Subcutaneous abdominal adipose tissue (tissue), 5 donors: ENCODE results near the gene PDE4D.

Experiments
- H3K27ac ChIP-seq: one replicate; pipeline ENCODE4 v1.7.0; 2013; ENCODE audit warnings: low read depth, mild to moderate bottlenecking, inconsistent platforms, low read length, moderate library complexity
- H3K27me3 ChIP-seq, 5 donors: one replicate each; pipeline ENCODE4 v1.7.0; 2013; ENCODE audit warnings: low read length in 5 of 5, inconsistent platforms in 1 of 5; ENCODE audit not compliant: control insufficient read depth in 5 of 5, insufficient read depth in 4 of 5
- H3K36me3 ChIP-seq, 5 donors: one replicate each; pipeline ENCODE4 v1.7.0; 2013; ENCODE audit warnings: low read length in 5 of 5; ENCODE audit not compliant: control insufficient read depth in 5 of 5, insufficient read depth in 5 of 5
- H3K4me1 ChIP-seq, 5 donors: one replicate each; pipeline ENCODE4 v1.7.0; 2013; ENCODE audit warnings: low read length in 5 of 5, mild to moderate bottlenecking in 3 of 5, moderate library complexity in 1 of 5; ENCODE audit not compliant: control insufficient read depth in 5 of 5, insufficient read depth in 5 of 5
- H3K4me3 ChIP-seq, 5 donors: one replicate each; pipeline ENCODE4 v1.7.0; 2013; ENCODE audit warnings: low read length in 5 of 5, low read depth in 1 of 5
- H3K9ac ChIP-seq, 5 donors: one replicate each; pipeline ENCODE4 v1.7.0; 2013; ENCODE audit warnings: low read length in 5 of 5, mild to moderate bottlenecking in 4 of 5, moderate library complexity in 3 of 5
- H3K9me3 ChIP-seq, 5 donors: one replicate each; pipeline ENCODE4 v1.7.0; 2013; ENCODE audit warnings: low read length in 5 of 5; ENCODE audit not compliant: control insufficient read depth in 5 of 5
- donor health status: healthy.
- donor health status: healthy.
- donor health status: healthy.
- donor health status: healthy.
- donor health status: healthy.

Gene PDE4D

DNA sequence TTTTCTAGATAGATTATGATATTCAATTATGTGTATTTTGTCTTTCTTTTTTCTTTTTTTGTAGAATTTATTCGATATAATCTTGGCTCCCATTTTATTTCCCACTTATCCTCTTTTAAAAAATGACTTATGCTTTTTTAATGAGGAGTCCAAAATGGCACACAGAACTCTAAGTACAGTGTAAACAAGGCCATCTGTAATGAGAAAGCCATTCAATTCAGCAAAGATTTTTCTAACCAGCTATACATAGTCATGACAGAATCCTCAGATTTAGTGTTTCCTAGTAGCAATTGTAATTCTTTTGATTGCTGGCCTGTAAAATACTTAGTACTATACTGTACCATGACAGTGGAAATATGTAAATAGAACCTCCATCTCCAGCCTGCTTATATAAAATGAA, 659.3 kb downstream of the PDE4D start:
- Histone ChIP-seq H3K27me3 (no peaks in the 10 kb centered on the region), H3K9me3 (no peaks in the 10 kb centered on the region), H3K4me3 (no peak overlapping the region), H3K27ac (no peak overlapping the region), H3K4me1 (no peaks in the 10 kb centered on the region), H3K9ac (no peak overlapping the region), H3K36me3 (no peaks in the 10 kb centered on the region)

DNA sequence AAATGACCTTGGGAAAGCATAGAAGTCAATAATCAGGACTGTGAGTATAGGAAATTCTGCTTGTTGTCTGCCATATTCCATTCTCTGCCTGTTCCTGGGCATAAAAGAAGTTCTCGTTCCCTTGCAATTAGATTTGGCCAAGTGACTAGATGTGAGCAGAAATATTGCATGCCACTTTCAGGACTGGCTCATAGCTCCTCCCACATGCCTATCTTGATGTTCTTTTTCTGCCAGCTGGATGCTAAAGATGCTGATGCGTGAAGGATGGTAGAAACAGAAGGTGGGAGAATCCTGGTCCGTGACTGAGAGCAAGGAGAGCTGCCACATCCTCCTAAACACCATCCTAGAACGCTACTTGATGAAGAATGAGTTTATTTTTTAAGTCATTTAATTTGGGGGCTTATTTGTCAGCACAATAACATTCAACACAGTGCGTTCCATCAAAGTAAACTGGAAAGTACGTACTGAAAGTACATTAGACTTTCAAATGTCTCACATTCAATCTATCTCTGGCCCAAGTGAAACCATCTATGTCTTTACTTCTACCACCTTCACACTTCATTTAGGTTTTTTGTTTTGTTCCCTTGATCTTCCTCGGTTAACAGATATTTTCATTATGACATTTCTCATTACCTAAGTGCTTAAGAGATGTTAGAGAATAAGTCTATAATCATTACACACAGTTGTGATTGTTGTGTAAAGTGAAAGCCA, 662.1 kb downstream of the PDE4D start:
- Histone ChIP-seq H3K9me3 (no peaks in the 10 kb centered on the region), H3K36me3 (no peaks in the 10 kb centered on the region), H3K27me3 (no peaks in the 10 kb centered on the region), H3K4me3 (no peak overlapping the region), H3K27ac (no peak overlapping the region), H3K9ac (no peak overlapping the region), H3K4me1 (no peaks in the 10 kb centered on the region)

DNA sequence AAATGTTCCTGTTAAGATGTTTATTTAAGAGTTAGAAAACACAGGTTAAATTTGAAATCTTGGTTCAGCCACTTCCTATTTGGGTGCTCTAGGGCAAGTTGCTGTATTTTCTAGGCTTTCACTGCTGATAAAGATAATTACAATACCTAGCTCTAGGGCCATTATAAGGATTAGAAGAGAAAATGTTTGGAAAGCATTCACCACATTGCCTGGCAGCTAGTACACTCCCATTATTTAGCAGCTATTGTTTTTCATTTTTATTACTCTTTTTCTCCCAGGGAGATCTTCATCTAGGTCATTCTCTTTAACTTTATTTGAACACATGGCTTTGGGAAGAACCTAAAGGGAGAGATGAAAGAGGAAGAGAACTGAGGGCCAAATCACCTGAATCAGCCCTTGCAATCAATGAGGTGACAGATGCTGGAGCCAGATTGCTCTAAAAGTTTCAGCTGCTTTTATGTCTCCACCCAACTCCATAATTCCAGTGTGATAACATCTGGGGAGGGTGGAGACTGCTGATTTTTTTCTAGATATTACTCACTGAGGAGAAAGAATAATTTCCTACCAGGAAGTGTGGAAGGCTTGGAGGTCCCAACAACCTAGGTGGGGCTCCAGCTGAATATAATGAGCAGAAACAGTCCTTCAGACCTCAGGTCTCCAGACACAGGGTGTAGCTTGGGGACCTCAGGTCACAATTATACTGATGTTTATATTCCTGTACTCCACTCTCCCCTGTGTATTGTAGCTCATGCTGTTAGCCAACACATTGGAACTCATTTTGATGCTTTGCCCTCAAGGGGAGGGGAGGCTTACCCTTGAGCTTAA, 670.6 kb downstream of the PDE4D start:
- H3K4me1 ChIP-seq: peaks cover 0 to 6% (median 0%) of the 10 kb centered on the region in 5 donors
- H3K27ac ChIP-seq: no peak overlapping the region
- H3K27me3 ChIP-seq: no peaks in the 10 kb centered on the region
- H3K9ac ChIP-seq: no peak overlapping the region
- peaks cover 0 to 4% (median 0%) of the 10 kb centered on the region in 5 donors for H3K9me3 ChIP-seq
- no peaks in the 10 kb centered on the region for H3K36me3 ChIP-seq
- no peak overlapping the region for H3K4me3 ChIP-seq

DNA sequence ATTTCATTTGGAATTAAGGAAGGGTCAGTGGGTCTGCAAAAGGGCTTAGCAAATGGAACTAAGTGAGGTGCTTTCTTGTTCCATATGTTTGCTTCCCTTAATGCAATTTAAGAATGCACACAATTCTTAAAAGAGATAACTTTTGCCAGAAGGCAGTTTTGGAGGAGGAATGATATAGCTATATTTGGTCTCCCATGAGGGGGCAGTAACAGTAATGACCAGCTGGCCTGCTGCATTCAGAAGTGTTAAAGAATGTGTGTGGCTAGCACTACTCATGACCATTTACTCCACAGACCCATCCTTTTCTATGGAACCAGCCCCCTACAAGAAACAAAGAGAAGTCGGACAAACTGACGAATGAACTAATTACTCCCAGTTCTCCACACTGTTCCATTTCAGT, 671.8 kb downstream of the PDE4D start:
- peaks cover 0 to 4% (median 0%) of the 10 kb centered on the region in 5 donors for H3K9me3 ChIP-seq

DNA sequence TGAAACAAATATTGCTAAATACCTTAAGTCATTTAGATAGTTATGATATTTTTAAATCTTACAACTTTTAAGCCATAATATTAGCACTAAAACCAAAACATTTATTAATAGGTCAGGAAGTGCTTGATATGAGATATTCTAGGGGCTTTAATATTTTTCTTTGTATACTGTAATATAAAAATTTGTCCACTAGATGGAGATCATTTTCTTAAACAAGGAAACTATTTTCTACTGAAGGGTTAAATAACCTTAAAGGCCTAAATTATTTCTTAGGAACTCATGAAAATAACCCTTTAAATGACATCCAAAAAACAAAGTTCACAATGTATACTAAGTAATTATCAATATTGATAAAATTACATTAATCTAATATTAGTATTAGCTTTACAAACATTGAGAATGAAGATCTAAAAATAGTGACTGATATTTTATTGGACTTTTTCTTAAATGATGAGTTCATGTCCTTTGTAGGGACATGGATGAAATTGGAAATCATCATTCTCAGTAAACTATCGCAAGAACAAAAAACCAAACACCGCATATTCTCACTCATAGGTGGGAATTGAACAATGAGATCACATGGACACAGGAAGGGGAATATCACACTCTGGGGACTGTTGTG, 675.0 kb downstream of the PDE4D start:
- Histone ChIP-seq H3K4me3 (no peak overlapping the region), H3K4me1 (peaks cover 0 to 6% (median 0%) of the 10 kb centered on the region in 5 donors), H3K27ac (no peak overlapping the region), H3K9me3 (no peaks in the 10 kb centered on the region), H3K36me3 (no peaks in the 10 kb centered on the region), H3K27me3 (no peaks in the 10 kb centered on the region), H3K9ac (no peak overlapping the region)

More for the DNA sequence above, 671.8 kb downstream of the PDE4D start:
- no peaks in the 10 kb centered on the region for H3K27me3 ChIP-seq
- H3K4me1 ChIP-seq: peaks cover 0 to 6% (median 0%) of the 10 kb centered on the region in 5 donors
- no peaks in the 10 kb centered on the region for H3K36me3 ChIP-seq
- H3K4me3 ChIP-seq: no peak overlapping the region
- H3K27ac ChIP-seq: no peak overlapping the region
- no peak overlapping the region for H3K9ac ChIP-seq

DNA sequence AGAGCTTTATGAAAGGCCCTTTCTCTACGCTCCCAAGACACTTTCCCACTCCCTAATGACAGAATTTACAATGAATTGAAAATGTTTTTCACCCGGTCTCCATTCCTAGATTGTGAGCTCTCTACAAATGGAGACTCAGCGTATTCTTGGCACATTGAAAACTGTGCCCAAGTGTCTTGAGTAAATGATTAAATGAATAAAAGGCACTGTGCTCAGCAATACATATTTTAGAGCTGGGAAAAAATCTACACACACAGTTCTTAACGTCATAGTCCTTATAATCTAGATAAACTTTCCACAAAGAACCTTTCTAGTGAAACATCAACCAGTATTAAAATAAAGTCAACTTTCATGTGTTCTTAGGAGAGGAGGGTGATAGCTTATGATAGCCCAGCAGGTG, 676.7 kb downstream of the PDE4D start:
- H3K27me3 ChIP-seq: no peaks in the 10 kb centered on the region
- no peak overlapping the region for H3K27ac ChIP-seq
- no peaks in the 10 kb centered on the region for H3K9me3 ChIP-seq
- H3K4me3 ChIP-seq: no peak overlapping the region
- H3K9ac ChIP-seq: no peak overlapping the region
- no peaks in the 10 kb centered on the region for H3K4me1 ChIP-seq
- no peaks in the 10 kb centered on the region for H3K36me3 ChIP-seq

DNA sequence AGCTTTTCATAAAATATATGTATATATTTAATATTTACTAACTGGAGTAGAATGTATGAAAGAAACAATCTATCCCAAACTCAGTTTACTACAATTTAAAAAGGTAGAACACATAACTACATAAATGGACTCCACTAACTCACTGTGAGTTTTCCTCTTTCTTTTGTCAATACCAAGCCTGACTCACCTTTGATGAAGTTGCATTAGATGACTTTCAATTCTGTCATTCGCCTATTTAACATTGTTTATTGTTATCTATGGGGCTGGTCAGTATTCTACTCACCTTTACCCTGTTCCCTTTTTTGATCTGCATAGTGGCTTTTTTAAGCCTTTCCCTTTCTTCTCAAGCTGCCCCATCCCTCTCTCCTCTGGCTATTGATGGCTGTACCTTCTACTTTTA, 680.9 kb downstream of the PDE4D start:
- Histone ChIP-seq H3K36me3 (no peaks in the 10 kb centered on the region), H3K27me3 (no peaks in the 10 kb centered on the region), H3K27ac (no peak overlapping the region), H3K4me3 (no peak overlapping the region), H3K4me1 (peaks cover 0 to 3% (median 0%) of the 10 kb centered on the region in 5 donors), H3K9ac (no peak overlapping the region), H3K9me3 (no peaks in the 10 kb centered on the region)

DNA sequence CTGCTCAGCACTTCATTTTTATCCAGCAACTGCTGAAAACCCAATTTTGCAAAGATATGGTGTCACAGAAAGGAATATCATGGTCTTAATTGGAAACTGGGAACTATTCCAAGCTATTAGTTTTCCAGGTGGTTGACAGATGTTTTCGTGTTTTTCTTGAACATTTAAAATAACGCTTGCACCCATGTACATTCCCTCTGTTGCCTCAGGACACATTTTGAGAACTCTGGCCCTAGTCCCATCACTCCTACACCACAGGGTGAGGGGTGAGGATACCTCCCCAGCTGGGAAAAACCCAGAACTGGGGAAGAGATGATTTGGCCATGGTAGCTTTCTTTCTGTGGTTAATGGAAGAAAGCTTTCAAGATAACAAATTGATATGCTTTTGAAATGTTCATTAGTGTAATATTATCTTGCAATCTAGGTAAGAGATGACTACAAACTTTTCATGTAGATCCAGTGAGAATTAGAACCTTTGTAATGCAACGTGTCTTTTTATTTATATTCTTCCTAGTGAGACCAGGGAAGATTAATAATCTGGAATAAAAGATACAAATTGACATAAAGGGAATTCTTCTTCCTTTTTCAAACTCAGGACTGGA, 683.7 kb downstream of the PDE4D start:
- Histone ChIP-seq H3K4me3 (no peak overlapping the region), H3K36me3 (no peaks in the 10 kb centered on the region), H3K9me3 (no peaks in the 10 kb centered on the region), H3K27ac (no peak overlapping the region), H3K27me3 (no peaks in the 10 kb centered on the region), H3K4me1 (peaks cover 0 to 3% (median 0%) of the 10 kb centered on the region in 5 donors), H3K9ac (no peak overlapping the region)

DNA sequence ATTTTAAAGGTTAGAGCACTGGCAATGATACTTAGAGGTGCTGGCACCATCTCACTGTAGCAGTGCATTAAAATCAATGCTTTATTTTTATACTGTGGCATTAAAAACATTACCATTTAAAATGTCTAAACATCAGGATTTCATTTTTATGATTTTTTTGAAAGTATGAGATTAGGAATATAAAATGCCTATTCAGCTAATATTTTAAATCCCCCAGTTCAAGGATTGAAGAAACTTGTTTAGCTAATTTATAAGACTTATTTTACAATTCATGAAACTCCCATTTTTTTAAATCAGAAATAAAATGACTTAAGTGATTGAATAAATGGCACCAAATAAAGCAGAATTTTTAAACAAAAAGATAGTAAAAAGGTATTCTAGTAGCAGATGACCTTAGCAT, 685.1 kb downstream of the PDE4D start:
- Histone ChIP-seq H3K4me1 (peaks cover 0 to 3% (median 0%) of the 10 kb centered on the region in 5 donors), H3K27ac (no peak overlapping the region), H3K9me3 (no peaks in the 10 kb centered on the region), H3K36me3 (no peaks in the 10 kb centered on the region), H3K4me3 (no peak overlapping the region), H3K27me3 (no peaks in the 10 kb centered on the region), H3K9ac (no peak overlapping the region)

DNA sequence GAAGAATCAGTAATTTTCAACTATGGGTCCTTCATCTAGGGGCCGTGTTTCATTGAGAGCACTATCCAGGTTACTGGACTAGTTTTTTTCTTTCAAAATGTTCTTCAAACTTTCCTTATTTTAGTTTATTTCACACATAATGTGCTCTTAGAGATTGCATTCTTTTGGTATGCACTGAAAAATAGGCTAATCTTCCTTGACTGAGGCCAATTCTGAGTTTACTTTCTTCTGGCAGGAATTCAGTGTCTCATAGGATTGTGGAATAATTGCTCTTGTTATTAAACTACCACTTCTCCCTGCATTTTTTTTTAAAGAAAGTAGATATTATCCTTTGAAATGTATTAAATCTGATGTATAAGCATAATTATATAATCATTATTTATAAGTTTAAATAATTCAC, 686.1 kb downstream of the PDE4D start:
- H3K27ac ChIP-seq: no peak overlapping the region
- no peak overlapping the region for H3K4me3 ChIP-seq
- H3K27me3 ChIP-seq: no peaks in the 10 kb centered on the region
- H3K36me3 ChIP-seq: no peaks in the 10 kb centered on the region
- H3K9ac ChIP-seq: no peak overlapping the region
- H3K4me1 ChIP-seq: peaks cover 0 to 3% (median 0%) of the 10 kb centered on the region in 5 donors
- no peaks in the 10 kb centered on the region for H3K9me3 ChIP-seq
